Right renal pelvis (tissue), 4 donors: Measurements from ENCODE around the gene ZNF565. TPM values are rescaled to one million over a fixed set of nuclear protein-coding genes. Genes with fewer than 3 reads are reported as not detected.
"Not testable (repeated sequence)": the region's sequence is repeated elsewhere in the genome, so short reads cannot be mapped to it uniquely, and the experiment has no call there.

ENCODE experiments used
- DNase-seq, 4 donors: peaks; one replicate each; pipeline ENCODE4 v3.0.0-alpha.2; 2013; ENCODE audit warnings: low read depth in 4 of 4, low spot score in 3 of 4, missing footprints in 1 of 4
- polyA plus RNA-seq, 4 donors: library from polyadenylated mRNA; unstranded; fragments of 120-200 nt; gene quantifications; one replicate each; pipeline ENCODE4 v1.2.1, GENCODE V29; 2013; ENCODE audit not compliant: insufficient read length in 4 of 4

The ZNF565 gene
- polyA plus RNA-seq, result 1 to 10 TPM; 5.4 to 6.9 (median 6.3) TPM

GRCh38 chr19:36214386-36215275 is at the start of gene ZNF565, which contains the start of gene ZNF146:
ZNF565 (minus strand) TSS chr19:36214665; CDS start chr19:36201985, 12,680 bp downstream.
ZNF146 (plus strand) TSS chr19:36215106; CDS start chr19:36236441, 21,335 bp downstream.
- peak; percentile 95 to 98 (median 96) for DNase-seq

GRCh38 chr19:36259211-36259610 is 44.7 kb upstream of the ZNF565 start:
- no peak for DNase-seq

- no peak for DNase-seq
Measured at GRCh38 chr19:36258028-36258875, 43.8 kb upstream of the ZNF565 start.

- DNase-seq, result no peak
Measured at GRCh38 chr19:36257520-36257876, 43.0 kb upstream of the ZNF565 start.

GRCh38 chr19:36256853-36257519 is 42.5 kb upstream of the ZNF565 start:
- DNase-seq, result no peak

GRCh38 chr19:36256064-36256463 is 41.6 kb upstream of the ZNF565 start:
- no peak for DNase-seq

- DNase-seq, result no peak
Measured at GRCh38 chr19:36255316-36255715, 40.9 kb upstream of the ZNF565 start.

- DNase-seq, result no peak
Measured at GRCh38 chr19:36254848-36255247, 40.4 kb upstream of the ZNF565 start.

GRCh38 chr19:36252047-36252446 is 37.6 kb upstream of the ZNF565 start:
- DNase-seq, result no peak

GRCh38 chr19:36246006-36246481 is 31.6 kb upstream of the ZNF565 start:
- no peak for DNase-seq

GRCh38 chr19:36245210-36246005 is 30.9 kb upstream of the ZNF565 start:
- DNase-seq, result peak in 2 of 4 donors; percentile 61 to 63

- DNase-seq, result no peak
Measured at GRCh38 chr19:36244066-36244465, 29.6 kb upstream of the ZNF565 start.

GRCh38 chr19:36236946-36237310 is 22.5 kb upstream of the ZNF565 start:
- no peak for DNase-seq

GRCh38 chr19:36236304-36236945 is 22.0 kb upstream of the ZNF565 start:
- no peak for DNase-seq

GRCh38 chr19:36233626-36234025 is 19.2 kb upstream of the ZNF565 start:
- DNase-seq, result not testable (repeated sequence)

- DNase-seq, result no peak
Measured at GRCh38 chr19:36225219-36225892, 10.9 kb upstream of the ZNF565 start.

- DNase-seq, result no peak
Measured at GRCh38 chr19:36222503-36222902, 8.0 kb upstream of the ZNF565 start.

- no peak for DNase-seq
Measured at GRCh38 chr19:36221474-36221873, 7.0 kb upstream of the ZNF565 start.
